Endometrial microvascular endothelial cells (primary cell): ENCODE results near the gene GNG4. TPM values are rescaled to one million over a fixed set of nuclear protein-coding genes. Genes with fewer than 3 reads are reported as not detected.
"Not testable (repeated sequence)": the region's sequence is repeated elsewhere in the genome, so short reads cannot be mapped to it uniquely, and the experiment has no call there.

Experiments used
- in situ Hi-C: cut with HindIII; loops from 2 replicates; pipeline ENCODE4 v1.10.0; 2017; ENCODE audit warnings: low sequenced_read_pairs, low pct_unique_long_range_greater_than_20kb; ENCODE audit errors: inconsistent ontology term
- total RNA-seq: library from RNA; depleted of rRNA; stranded (reverse); fragments of >200 nt; gene quantifications from one replicate; pipeline ENCODE4 v1.2.3, GENCODE V29; 2015; ENCODE audit errors: inconsistent ontology term

The GNG4 gene
- total RNA-seq, 1 donor from 2014 or later = not detected

DNA sequence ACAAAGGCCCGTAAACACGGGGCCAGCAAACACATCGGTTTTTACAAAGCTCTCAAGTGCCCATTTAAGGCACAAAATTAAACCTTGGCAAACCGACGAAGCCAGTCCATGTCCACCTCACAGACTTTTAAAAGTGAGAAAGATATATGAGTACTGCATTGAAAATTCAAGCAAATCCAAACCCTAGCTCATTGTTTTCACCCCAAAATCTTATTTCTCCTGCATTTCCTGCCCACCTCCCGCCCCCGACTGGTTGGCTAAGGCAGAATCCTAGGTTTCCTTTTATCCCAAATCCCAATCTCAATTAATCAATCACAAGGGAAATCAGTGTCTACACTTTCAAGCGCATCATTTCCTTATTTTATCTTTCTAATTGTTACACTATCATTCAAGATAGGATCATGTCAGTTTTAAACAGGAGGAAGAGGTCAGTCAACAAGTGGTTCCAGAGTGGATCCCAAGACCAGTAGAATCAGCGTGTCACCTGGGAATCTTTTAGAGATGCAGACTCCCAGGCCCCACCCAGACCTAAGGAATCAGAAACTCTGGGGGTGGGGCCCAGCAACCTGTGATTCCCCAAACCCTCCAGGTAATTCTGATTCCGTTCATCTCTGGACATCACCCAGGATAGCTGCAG lies 1.7 kb upstream of the GNG4 start:
- in situ Hi-C loops = no loop called here

DNA sequence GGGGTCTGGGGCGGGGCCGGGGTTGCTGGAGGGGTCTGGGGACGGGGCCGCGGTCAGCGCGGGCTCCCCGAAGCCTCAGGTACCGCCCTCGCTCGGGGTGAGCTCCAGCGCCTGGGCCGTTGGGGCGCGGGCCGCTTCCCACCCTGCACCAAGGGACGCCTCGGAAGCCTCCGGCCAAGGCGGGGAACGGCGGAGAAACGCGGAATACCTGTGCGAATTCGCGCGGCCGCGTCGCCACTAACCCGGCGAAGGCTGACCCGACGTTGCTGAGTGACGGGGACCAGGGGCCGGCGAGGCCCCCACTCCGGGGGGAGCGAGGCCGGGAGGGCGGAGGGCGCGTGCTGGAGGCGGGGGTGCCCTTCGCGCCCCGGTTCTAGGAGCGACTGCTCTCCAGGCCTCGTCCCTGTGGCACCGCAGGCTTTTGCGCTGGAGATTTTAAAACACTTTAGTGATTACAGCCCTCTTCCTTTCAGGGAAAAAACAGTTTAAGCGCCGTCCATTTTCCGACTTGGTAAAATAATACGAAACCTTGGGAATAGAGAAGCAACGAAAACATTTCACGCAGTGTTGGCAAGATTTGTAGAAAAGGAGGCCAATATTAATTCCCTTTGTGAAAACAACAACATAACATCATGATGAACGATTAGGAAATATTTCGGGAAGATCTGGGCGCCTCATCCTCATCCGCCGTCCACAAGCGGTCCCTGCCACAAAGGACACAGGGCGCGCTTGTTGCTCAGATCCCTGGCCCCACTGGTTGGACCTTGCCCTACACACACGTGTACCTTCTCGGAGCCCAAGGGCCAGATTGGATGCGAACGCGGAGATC lies 971 bp upstream of the GNG4 start:
- in situ Hi-C loops = no loop called here

DNA sequence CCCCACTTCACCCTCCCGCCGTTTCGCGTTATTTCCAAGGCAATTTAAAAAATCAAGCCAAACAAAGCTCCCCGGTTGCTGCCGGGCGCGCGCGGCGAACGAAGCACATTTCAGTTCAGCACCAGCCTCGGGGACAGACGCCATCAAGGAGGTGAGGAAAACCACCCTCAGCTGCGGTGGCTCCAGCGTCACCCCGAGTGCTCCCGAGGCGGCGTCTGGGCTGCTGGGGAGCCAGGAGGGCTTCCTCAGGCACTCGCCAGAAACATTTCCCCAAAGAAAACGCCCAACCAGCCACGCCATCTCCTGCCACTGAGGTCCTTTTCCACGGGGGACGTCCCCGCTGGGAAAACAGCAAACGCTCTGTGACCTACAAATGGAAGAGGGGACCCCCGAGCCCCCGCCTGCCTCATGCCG lies 623 bp downstream of the GNG4 start:
- in situ Hi-C loops = no loop called here

DNA sequence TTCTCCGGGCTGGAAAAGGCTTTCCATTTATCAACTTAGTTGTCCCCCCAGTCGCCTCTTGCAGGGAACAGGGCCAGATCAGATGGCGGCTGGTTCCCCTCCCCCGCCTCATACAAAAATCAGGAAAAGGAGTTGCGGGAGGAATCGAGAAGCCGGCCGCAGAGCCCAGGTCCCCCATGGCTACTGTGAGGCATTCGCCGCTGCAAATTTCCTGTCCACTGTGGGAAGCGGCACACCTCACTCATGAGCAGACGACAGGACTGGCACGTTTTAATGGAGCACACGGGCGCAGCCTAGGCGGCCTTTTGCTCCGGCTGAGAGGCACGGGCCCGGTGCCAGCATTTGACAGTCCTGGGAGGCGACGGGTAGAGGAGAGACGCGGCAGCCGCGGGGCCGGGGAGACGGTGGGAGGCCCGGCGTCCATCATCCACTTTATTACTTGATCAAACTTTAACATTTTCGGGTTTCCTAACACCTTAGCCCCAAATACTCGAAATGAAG lies 1.1 kb downstream of the GNG4 start:
- in situ Hi-C loops = no loop called here

DNA sequence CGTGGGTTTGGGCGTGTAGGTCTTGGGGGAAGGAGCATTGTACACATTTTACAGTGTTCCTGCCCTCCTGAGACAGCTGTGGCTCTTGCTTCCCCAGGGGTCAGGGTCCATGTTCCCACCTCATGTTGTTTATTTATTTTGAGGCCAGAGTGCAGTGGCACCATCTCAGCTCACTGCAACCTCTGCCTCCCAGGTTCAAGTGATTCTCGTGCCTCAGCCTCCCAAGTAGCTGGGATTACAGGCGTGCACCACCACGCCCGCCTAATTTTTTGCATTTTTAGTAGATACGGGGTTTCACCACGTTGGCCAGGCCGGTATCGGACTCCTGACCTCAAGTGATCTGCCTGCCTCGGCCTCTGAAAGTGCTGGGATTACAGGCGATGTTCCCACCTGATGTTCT lies 2.0 kb downstream of the GNG4 start:
- in situ Hi-C loops = not testable (repeated sequence)

DNA sequence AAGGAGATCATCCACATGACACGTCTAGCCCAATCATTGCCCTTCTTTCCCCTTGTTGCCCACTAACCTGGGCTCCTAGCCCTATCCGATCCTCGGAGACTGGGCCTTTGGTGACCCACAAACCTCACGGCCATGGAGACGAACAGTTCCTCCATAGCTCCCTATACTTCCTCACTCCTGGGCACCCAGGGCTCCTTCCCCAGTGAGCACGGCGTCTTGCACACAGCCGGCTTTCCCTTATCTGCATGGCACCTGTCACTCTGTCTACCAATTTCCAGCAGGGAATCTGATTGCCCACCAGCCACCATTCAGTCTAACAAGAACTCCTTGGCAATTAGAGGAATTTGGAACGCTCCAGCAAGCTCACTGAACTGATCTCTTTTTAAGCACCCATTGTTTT lies 3.1 kb downstream of the GNG4 start:
- in situ Hi-C loops = no loop called here

DNA sequence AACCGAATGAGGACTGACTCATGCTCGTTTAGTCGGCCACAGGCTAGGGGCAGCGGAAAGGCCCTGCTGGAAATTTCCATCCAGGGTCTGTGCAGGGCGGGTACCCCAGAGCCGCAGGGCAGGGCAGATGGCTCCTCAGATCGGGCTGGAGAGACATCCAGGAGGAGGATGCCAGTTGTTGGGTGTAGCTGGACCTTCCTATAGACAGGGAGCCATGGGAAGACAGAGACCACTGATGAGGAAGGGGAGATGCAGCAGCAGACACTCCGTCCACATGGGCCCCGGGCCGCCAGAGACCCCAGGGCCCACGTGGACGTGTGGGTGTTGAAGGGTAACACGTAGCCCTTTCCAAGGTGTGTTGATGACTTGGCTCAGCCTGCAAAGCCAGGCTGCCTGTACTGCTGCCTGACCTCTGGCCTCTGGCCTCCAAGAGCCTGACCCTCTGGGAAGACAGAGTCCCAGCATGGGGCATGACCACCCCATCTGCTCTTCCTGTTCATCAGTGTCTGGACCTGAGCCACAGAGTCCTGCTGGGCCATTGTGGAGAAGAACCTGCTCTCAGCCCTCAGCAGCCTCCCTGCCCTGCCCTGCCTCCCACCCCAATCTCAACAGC lies 4.8 kb downstream of the GNG4 start:
- in situ Hi-C loops = no loop called here

DNA sequence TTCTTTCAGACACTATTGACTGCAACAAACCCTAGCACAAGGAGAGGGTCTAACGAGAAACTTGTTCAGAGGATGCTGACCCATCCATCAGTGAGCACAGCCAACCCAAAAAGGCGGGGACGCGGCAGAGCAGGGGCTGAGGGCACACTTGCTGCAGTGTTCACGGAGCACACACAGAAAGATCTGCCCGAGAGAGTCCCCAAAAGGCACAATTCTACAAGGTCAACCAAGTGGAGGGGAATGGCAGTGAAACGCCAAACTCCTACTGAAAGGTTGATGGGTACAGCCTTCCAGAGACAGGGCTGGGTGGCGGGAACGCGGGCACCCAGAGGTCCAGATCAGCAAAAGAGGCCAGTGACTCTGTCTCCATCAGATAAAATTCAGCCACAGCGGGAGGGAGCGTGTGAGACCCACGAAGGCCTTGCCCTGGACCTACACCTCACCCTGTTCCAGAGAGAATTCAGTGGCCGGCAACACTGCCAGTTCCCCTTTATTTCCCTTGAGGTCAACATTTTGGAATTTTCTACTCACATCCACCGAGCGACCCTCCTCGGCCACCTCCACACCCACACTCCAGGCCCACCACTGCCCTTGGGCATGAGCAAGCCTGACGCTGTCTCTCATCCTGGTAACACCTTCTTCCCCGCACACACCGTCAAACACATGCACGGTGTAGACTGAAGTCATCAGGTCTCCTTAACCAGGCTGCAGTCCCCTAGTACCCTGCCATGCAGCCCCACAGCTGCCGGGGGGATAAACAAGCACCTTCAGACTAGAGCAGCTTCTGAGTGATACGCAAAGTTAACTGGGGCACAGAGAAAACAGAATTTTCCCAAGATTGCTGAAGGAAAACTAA lies 5.5 kb downstream of the GNG4 start:
- in situ Hi-C loops = no loop called here

DNA sequence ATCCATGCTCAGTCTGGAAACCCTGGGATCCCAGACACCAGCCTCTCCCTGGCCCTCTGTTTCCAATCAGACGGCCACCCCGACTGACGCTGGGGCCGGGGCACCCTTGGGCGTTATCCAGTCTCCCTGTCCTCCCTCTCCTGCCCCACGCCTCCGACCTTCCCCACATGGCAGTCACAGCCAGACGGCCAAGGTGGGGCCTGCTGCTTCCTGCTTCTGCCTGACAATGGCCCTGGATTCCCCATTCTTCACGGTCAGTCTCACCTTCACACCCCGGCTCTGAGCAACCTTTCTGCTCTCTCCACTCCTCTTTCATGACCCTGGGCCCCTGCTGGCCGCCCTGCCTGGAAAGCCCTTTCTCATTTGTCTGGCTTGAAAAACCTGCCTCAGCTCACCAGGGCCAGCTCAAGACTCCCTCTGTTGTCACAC lies 6.6 kb downstream of the GNG4 start:
- in situ Hi-C loops = no loop called here

DNA sequence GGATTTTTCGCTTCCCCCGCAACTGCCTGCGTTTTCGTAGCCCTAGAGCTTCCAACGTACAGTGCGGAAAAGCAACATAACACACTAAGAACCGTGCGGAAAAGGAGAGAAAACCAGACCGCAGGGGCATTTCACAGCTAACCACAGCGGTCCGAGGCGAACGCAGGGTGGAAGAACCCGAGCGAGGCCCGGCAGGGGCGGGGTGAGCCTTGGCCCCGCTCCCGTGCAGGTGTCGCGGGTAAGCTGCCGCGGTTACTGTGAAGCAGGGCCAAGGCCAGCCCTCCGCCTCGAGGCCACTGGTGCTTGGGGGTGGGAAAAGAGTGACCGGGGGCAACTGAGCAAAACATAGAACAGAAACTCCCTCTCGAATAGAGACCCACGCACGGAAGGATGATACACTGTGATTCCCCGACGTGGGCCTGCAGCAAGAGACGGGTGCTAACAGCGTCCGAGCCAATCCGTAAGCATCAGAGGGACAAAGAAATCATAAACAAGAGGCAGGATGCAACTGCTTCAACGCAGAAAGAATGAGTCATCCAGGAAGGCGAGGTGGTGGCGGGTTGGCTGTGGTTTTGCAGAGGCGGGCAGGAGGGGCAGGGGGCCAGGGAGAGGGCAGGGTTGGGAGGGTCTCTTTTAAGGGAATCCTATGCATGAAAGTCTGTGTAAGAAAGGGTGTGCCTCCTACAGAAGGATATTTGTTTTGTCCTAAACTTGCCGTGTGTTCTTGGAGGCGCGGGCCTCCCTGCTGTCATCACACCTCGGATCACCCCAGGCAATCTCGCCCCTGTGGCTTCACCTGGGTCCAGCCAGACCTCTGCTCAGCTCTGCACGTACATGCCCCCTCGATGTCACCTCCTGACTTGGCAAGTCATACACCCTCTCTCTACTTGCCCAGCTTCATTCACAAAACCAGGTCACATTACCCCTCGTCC lies 7.3 kb downstream of the GNG4 start:
- in situ Hi-C loops = no loop called here

DNA sequence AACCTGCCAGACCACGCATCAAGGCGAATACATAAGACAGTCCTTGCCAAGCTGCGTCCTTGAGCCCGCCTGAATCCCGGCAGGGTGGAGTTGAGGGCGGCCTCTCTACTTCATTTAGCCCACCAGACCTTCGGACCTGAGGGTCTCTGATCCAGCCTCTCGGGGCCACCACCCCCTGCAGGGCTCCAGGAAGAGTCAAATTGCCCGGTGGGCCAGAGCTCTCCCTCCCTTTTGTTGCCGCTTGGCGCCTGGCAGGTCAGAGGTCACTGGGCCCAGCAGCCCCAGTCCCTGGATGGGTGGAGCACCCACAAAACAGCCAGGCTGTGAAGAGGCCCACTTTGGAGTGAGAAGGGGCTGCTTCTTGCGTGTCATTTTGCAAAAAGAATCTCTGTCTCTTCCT lies 9.0 kb downstream of the GNG4 start:
- in situ Hi-C loops = no loop called here

DNA sequence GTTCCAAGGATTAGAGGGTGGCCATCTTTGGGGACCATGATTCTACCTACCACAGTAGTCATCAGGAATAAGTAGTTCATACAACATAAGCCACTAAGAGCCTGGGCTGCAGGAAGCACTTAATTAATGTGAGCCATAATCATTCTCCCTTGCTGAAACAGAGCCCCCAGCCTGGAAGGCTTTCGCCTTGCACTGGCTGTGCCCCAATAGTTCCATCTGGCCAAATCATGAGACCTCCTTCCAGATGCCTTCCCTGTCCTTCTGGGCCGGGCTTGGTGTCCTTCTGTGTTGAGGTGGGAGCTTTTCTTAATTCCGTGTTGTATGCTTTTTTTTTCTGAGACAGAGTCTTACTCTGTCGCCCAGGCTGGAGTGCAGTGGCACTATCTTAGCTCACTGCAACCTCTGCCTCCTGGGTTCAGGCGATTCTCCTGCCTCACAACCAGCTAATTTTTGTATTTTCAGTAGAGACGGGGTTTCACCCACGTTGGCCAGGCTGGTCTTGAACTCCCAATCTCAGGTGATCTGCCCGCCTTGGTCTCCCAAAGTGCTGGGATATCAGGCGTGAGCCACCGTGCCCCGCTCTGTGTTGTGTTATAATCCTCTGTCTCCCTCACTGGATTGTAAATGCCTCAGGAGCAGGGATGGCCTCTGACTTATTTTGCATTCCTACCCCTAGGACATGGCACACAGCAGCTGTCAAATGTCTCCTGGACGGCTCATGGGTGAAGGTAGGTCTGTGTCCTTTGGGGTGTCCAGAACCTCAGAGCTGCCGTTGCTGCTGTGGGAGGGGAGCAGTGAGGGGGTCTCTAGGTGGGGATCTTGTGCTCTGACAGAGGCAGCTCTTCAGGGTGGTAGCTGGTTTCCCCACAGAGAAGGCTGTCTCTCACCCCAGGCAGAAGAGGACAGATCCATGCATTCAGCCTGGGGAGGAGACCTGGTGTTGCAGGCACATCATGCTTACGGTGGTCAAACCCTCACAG lies 10.1 kb downstream of the GNG4 start:
- in situ Hi-C loops = no loop called here

DNA sequence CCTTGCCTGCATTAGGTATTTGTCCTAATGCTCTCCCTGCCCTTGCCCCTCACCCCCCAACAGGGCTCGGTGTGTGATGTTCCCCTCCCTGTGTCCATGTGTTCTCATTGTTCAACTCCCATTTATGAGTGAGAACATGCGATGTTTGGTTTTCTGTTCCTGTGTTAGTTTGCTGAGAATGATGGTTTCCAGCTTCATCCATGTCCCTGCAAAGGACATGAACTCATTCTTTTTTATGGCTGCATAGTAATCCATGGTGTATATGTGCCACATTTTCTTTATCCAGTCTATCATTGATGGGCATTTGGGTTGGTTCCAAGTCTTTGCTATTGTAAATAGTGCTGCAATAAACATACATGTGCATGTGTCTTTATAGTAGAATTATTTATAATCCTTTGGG lies 11.0 kb downstream of the GNG4 start:
- in situ Hi-C loops = not testable (repeated sequence)

DNA sequence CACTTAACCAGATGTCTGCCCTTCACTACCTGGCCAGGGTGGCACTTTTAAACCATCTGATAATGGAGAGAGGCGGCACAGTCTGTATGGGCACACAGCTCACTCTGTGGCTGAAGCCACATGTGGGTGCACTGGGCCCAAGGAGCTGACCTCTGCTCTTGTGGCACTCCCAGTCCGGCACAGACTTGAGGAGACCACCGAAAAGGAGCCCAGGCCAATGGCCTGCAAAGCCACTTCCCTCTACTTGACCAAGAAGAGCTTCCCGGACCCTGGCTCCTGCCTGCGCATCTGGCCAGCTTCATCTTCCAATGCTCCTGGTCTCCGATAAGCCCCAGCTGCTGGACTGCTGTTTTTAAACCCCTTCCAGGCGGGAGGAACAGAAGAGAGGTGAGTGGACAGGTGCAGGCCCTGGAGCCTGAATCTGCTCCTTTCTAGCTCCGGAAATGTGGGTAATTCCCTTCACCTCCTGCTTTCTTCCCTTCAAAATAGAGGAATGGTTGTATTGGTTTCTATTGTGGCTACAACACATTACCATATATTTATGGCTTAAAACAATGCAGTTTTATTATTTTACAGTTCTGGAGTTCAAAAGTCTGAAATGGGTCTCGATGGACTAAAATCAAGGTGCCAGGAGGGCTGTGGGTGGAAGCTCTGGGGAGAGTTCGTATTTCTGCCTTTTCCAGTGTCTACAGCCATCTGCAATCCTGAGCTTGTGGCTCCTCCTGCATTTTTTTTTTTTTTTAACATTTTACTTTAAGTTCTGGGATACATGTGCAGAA lies 11.6 kb downstream of the GNG4 start:
- in situ Hi-C loops = no loop called here

DNA sequence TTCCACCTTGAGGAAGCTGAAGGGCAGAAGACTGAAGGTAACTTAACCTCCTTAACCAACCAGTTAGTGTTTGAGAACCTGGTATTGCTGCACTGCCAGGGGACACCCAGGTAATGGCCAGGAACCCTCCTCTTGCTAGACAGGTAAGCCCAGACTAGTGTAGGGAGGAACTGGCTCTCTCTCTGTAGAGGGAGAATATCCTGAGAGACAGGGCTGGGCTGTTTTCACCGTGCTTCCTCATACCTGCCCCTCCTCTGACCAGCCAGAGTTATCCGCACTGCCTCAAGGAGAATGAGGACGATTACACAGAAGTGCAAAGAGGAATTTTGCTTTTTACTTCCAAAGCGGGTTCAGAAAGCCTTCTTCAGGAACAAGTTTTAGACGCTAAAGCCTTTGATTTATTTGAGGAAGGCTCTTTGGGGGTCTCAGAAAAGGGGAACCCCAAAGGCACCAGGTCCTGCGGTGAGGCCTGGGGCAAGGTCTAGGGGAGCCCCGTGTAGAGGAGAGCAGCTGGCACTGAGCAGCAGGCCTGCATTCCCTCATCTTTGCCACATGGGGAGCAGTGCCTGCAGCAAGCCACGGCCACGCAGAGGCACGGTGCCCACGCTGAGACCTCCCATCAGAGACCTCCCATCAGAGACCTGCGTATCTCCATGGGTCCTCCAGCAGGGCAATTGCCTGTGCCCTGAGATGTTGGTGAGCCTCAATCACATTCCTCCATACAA lies 13.5 kb downstream of the GNG4 start:
- in situ Hi-C loops = no loop called here
